GM21576 (cell line): ENCODE results near the gene KCNK7.
A peak's percentile ranks its signal among the peaks of the same experiment; 100 is the strongest.

Source experiments
- ATAC-seq: cut with Tn5 transposase; IDR thresholded peaks from one replicate; pipeline ENCODE4 v1.9.1; 2021; ENCODE audit warnings: mild to moderate bottlenecking, moderate library complexity; ENCODE audit not compliant: unreplicated experiment

Gene KCNK7

DNA sequence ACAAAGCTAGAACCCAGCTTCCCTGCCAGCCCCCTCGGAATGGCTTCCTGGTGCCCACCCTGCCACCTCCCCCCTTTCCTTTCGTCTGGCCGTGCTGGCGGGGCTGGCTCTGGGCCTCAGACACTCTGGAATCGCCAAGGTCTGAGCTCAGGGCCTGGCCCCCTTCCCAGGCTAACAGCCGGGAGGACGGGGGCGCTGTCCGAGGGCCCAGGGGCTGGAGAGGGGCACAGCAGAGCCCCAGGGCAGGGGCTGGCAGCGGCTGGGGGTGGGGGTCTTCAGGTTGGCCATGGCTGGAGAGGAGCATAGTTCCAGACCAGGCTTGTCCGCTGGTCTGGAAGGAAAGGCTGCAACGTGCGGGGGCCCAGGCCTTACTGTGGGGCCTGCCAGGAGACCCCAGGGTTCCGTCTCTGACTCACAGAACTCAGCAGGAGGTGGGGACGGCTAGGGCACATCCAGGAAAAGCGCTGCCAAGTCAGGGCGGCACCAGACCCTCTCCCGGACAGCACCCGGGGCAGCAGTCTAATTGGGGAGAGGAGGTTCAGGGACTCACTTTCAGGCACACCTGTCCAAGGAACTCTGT lies 36.6 kb downstream of the KCNK7 start:
- ATAC-seq: no peak

DNA sequence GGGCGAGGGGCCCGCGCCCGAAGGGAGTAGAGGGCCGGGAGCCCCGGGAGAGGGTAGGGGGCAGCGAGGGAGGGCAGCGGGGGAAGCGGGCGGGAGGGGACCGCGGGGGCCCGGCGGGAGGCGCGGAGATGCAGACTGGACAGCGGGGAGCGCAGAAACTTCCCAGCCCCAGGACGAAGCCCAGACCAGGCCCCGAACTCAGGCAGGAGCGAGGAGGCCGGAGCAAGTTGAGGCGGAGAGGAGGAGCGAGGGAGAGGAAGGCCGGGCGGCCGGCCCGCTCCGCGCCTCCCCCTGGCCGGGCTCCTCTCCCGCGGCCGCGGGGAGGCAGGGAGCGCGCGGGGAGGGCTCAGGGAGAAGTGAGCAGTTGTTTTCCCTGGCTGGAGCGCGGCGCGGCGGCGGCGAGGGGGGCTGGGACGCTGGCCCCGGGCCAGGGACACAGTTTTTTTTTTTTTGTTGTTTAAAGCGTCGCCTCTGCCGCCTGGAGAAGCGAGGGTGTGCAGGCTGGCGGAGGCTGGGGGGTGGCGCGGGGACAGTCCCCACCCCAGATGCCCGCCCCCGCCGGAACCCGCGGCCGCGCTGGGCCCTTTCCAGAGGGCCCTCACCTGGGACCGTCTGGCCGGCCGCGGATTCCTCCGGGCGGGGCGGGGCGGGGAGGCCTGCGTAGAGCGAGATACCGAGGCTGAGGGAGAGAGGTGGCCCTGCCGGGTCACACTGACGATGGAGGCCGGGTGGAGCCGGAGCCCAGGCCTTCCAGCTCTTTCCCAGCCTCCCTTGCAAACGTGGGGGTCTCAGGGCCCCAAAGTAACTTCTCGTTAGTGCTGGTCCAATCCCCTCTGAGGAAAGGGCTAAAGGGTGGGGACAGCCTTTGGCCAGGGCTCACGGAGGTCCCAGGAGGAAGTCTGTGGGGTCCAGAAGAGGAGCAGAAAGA lies 37.3 kb downstream of the KCNK7 start, which contains the start of gene LTBP3:
TSS of gene LTBP3 (minus strand) at position 358 of the 928 bp plus-strand sequence. CDS start 400 bp downstream, outside the sequence.
- ATAC-seq: no peak

DNA sequence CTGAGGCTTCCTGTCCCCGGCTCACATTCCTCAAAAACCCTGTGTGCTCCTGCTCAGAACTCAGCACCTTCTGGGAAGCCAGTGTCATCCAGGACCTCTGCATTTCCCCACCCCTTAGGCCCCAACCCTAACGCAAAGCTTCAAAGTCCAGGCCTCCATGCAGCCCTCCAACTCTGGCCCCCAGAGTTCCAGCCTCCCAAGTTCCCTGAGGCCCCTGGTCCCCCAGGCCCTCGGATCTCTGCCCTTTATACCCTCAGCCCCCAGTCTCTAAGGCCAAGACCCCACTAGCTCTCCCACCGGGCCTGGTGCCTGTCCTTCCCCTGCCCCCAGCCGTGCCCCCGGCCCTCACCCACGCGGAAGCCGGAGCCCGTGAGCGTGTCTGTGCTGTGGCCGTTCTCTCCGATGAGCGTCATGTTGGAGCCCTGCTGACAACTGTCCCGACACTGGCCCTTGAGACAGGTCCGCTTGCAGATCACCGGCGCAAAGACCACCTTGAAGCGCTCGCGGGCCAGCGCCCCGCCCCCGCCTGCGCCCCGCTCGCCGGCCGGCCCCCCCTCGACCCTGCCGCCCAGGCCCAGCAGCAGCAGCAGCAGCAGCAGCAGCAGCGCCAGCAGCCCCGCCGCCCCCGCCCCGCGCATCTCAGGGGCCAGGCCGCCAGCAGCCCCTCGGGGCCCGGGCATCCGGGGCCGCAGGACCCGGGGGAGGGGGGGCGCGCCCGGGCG lies 38.2 kb downstream of the KCNK7 start:
- ATAC-seq: no peak

DNA sequence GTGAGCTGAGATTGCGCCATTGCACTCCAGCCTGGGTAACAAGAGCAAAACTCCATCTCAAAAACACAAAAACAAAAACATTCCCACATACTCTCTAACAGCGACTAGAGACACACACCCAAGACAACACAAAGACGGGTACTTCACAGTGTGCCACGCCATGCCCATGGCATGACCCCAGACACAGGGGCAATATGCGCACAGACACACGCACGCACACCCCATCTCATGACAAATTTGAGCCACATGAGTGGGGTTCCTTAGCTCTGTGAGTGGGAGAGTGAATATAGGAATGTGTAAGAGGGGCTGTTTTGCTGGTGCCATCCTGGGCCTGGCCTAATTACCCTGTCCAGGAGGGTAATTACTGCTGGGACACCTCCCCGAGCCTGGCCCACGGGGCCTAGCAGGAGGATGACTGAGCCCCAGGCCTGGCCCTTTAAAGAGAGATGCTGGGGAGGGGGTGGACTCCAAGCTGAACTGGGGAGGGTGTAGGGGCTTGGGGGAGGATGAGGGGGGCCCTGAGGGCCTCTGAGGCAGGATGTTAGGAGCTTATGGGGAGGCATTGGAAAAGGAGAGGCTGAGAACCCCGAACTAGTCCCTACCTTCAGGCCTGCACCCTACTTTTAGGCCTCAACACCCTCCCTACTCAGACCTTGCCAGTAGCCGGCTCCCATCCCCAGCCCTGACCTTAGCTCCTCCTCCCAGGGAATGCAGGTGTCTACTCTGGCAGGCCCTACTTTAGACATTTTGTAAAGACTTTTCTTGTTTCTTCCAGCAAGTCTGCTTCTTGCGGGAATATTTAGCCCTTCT lies 38.9 kb downstream of the KCNK7 start:
- ATAC-seq: no peak

DNA sequence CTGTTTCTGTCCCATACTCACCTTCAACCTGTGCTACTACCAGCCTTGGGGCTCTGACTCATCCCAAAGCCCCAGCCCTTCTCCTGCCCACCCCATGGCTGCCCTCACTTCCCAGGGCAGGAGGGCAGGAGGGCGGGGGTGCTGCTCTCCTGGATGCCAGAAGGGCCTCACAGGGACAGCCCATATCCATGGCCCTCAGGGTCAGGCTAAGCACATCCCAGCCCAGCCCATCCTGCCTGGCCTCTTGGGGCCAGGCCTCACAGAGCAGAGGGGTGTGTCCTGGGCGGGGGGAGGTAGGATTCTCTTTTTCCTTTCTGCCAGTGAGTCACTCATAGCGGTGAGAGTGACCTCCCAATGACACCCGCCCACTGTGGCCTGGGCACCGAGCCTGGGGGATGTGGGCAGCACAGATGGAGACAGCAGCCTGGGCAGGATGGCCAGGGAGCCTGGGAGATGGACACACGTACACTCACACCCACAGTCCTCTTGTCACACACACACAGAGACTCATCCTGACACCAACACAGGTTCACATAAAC lies 39.8 kb downstream of the KCNK7 start:
- no peak for ATAC-seq

DNA sequence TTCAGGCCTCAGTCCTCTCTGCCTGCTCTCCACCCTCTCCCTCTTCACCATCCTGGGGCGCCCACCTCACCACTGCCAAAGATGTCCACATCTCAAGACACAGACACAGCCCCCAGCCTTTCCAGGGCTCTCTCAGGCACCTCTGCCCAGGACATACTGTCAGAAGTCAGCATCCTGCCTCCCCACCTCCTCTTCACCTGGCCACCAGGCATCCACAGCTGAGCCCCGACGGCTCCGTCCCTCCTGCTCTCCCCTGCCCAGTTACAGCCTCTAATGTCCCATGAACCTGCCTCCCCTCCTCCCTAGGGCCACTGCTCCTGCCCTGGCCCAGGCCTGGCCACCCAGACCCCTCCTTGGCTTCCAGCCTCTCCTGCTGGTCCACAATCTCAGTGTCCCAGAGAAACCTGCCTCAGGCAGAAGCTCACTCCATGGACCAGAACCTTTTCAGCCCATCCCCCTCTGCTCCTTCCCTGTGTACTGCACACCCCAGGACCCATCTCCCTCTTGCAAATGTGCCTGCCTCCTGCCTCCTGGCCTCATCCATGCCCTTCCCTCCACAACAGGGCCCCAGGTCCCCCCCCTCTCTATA lies 40.7 kb downstream of the KCNK7 start:
- no peak for ATAC-seq

DNA sequence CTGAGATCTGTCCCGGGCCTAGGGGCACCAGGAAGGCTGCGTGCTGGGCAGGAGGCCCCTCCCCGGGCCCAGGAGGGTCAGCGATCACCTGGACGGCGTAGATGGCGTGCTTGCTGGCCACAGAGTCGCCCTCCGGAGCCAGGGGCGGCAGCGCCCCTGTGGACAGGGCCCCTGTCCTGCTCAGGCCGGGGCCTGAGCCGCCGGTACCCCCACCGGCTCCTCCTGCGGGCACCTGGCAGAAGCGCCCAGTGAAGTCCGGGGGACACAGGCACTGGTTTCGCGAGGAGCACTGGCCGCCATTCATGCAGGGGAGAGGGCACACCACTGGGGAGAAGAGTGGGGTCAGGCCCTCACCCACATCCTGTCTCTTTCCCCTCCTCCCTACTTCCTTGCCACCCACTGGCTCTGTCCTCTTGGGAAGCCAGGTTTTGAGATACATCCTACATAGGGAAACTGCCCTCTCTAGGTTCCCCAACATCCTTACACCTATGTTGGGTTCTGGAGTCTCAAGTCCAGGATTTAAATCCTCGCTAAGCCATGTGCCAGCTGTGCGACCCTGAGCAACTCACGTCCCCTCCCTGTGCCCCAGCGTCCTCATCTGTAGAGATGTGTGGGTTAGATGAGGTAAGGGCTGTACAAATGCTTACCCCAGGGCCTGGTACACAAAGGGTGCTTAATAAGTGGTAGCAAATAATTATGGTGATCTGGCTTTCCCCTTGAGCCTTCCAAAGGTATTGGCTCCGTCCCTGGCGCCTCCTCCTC lies 41.4 kb downstream of the KCNK7 start:
- ATAC-seq: no peak

DNA sequence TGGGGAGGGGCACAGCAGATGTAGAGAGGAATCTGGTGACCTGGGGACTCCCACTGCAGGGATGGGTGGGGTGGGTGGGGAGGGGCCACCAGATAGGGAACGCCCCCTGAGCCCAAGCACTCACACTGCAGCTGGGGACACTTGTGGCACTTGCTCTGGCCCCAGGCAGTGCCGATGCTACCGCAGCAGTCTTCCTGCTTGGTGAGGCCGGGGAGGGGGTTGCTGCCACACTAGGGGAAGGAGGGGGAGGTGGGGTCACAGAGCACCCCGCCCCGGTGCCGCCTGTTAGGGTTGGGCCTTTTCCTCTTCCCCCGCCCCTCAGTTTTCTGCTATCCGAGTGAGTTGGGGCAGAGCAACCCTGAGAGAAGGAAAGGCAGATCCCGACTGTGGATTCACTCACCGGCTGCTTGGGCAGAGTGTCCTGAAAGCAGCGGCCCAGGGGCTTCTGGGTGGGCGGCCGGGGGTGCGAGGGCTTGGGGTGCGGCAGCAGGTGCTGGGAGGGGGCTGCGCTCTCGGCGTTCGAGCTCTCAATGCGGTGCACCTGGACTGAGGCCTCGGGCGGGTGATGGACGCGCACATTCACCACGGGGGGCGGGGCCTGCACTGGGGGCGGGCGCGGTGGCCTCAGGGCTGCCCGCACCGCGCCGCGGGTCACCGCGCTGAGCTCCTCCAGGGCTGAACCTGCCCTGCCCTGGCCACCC lies 42.1 kb downstream of the KCNK7 start:
- no peak for ATAC-seq

DNA sequence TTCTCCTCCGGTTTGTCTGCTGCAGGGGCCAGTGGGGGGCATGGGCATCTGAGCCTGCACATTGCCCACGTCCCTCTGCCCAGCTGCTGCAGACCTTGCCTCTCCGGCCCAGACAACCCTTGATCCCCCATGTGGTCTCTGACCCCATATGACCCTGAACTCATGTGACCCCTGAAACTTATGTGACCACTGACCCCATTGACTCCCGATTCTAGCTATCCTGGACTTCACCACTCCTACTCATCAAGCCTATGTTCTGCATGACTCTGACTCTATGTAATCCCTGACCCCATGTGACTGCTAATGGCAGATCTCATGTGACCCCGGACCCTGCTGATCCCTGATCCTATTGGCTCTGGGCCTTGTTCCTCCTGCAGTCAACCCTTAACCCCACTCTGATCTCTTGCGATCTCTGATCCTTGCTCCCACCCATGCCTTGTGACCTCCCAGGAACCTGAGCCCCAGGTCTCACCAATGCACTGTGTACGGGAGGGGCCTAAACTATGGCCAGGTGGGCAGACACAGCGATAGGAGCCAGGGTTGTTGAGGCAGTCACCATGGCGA lies 43.1 kb downstream of the KCNK7 start:
- no peak for ATAC-seq

DNA sequence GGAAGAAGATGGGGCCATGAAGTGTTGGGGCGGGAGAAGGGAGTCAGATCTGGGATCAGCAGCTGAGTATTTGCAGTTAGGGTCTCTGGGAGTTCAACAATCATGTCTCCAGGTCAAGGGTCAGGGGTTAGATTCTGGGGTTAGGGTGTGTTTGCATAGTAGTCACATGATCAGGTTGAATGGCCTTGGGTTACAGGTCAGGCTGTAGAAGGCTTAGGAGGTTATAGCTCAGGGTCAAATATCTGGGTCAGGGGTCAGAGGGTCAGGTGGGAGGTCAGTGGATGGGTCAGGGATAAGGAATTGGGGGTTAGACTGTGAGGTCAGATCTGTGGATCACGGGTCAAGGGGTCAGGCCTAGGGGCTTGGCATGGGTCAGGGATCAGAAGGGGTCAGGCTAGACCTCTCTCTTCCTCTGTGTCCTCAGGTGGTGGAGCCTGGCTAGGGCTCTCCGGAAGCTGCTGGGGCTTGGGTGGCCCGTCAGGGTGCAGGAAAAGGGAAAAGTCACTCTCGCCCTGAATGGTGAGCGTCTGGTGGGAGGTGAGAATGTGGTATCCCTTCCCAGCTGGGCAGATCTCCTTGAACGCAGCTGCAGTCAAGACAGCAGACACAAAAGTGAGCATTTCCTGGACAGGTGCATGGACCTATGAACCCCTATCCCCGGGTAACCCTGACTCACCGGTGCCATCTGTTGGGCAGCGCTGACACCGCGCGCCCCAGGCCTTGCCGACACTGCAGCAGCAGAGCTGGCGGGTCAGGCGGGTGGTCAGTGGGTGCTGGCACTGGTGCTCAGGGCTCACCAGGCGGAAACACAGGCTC lies 43.8 kb downstream of the KCNK7 start:
- no peak for ATAC-seq

DNA sequence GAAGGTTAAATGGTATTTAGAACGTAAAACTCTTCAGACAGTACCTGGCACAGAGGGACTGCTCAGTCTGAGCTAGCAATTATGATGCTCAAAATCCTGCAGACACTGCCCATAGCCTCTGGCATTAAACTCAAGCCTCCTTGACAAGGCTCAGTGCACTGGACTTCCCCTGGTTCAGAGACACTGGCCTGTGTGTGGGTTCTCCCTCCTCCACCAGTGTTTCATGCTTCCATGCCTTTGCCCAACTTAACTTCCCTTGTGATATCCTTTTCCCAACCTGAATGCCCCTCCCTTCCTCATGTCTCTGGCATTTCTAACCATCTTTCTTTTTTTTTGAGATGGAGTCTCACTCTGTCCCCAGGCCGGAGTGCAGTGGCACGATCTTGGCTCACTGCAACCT lies 46.5 kb downstream of the KCNK7 start:
- no peak for ATAC-seq

DNA sequence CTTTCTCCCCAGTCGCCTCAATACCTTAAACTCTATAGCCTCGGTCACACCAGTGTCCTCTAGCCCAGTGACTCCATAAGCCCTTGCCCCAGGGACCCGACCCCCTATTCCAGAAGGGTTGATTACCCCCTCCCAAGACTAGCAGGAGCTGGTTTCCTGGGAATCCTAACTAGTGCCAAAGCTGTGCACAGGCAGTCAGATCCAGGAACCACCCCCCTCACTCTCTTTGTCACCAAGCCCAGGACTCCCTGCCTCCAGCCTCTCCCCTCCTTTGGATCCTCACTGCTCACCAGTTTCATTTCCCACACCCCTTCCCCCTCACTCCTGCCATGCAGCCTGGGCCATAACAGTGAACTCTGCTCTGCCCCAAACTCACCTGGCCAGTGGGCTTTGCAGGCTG lies 47.2 kb downstream of the KCNK7 start:
- no peak for ATAC-seq

DNA sequence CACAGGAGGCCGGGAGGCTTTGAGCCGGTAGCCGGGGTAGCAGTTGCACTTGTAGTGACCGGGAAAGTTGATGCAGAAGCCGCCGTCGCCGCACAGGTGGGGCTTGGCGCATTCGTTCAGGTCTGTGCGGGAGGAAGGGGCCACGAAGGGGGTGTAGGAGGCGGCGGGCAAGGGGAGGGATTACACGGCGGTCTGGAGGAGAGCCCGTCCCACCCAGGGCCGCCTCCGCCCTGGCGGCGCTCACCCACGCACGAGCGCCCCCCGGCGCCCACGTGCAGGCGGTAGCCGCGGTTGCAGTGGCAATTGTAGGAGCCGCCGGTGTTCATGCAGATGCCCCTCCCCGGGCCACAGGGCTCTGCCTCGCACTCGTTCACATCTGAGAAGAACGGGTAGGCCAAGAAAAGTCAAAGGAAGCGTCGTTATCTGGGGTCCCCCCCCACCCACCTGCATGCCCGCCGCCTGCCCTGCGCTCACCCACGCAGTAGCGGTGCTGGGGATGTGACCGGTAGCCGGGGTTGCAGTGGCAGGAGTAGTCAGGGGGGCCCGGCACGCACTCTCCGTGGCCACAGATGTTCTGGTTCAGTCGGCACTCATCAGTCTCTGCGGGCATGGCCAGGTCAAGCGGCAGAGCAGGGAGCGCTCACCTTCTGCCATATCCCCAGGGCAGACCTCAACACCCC lies 48.0 kb downstream of the KCNK7 start:
- no peak for ATAC-seq

DNA sequence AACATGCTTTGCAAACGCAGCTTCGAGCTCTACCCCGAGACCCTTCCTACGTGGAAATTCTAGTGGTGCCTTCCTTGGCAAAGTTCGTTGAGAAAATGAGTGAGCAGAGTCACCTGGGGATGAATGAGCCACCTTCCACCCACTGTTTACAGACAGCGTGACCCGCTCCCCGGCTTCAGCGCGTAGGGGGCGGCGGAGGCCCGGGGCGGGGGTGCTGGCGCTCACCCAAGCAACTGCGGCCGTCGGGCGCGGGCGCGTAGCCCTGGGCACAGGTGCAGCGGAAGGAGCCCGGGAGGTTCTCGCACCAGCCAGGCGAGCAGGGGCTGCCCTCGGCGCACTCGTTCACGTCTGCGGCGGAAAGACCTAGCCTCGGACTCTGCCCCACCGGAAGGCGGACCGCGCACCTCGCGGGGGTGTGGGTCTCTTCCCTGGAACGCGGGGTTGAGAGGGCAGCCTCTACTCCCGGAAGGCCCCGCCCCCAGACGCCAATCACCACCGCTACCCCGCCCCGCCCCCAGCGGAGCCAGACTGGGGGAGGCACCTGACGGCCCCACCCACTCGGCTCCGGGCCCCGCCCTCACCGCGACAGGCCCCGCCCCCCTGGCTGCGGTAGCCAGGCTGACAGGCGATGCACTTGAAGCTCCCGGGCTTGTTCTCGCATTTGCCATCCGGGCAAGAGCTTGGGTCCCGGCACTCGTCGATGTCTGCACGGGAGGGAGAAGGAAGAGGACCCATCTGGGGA lies 49.2 kb downstream of the KCNK7 start:
- ATAC-seq: peak; percentile 66

DNA sequence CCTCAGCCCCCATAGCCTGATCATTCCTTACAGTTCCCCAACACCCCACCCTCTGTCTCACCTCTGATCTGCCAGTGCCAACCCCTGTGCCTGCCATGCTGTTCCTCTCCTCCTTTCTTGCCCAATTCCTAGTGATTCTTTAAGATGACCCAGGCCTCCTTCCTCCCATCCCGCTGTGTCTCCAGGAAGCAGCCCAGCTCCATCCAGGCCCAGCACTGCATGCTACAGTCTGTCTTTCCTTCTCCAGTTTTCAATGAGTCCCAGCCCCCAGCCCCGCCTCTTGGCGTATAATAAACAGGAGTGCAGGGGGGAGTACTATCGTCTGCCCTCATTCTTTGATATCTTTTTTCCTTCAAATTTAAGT lies 49.8 kb downstream of the KCNK7 start:
- ATAC-seq: no peak
